Spleen (tissue), 11 donors: ENCODE data around the gene NUDCD2. TPM values are rescaled to one million over a fixed set of nuclear protein-coding genes. Genes with fewer than 3 reads are reported as not detected.

ENCODE experiments used
- DNase-seq: peaks from one replicate; pipeline ENCODE4 v3.0.0-alpha.2; 2020
- H3K27ac ChIP-seq, 8 donors: fragments of 200-600 bp; sonication (generic) in 7 of 8; 1 replicate in 4 of 8; 2 replicates in 4 of 8; pipeline versions ENCODE4 v1.5.0 to v1.8.0; 2016 to 2021; ENCODE audit warnings: inconsistent platforms in 4 of 8, mild to moderate bottlenecking in 4 of 8, moderate library complexity in 1 of 8
- H3K27me3 ChIP-seq, 7 donors: fragments of 200-600 bp; sonication (generic) in 6 of 7; replicated peaks in 1 of 7; 1 replicate in 4 of 7; 2 replicates in 3 of 7; pipeline versions ENCODE4 v1.5.0 to v1.8.0; 2016 to 2021; ENCODE audit warnings: inconsistent platforms in 3 of 7, mild to moderate bottlenecking in 1 of 7
- H3K36me3 ChIP-seq, 6 donors: fragments of 200-600 bp; sonication (generic) in 5 of 6; 1 replicate in 4 of 6; 2 replicates in 2 of 6; pipeline versions ENCODE4 v1.5.0 to v1.8.0; 2016 to 2021; ENCODE audit warnings: inconsistent platforms in 2 of 6
- H3K4me1 ChIP-seq, 6 donors: fragments of 200-600 bp; sonication (generic) in 5 of 6; 1 replicate in 3 of 6; 2 replicates in 3 of 6; pipeline versions ENCODE4 v1.5.0 to v1.8.0; 2016 to 2021; ENCODE audit warnings: inconsistent platforms in 3 of 6
- H3K4me3 ChIP-seq, 8 donors: fragments of 200-600 bp; sonication (generic) in 7 of 8; 1 replicate in 4 of 8; 2 replicates in 4 of 8; pipeline versions ENCODE4 v1.5.0 to v1.8.0; 2016 to 2021; ENCODE audit warnings: inconsistent platforms in 4 of 8, mild to moderate bottlenecking in 4 of 8, moderate library complexity in 2 of 8
- H3K9me3 ChIP-seq, 8 donors: fragments of 200-600 bp; sonication (generic) in 7 of 8; 1 replicate in 4 of 8; 2 replicates in 4 of 8; pipeline versions ENCODE4 v1.5.0 to v1.8.0; 2016 to 2021; ENCODE audit warnings: inconsistent platforms in 4 of 8
- CTCF ChIP-seq, 11 experiments: fragments of 200-600 bp in 7 of 11; fragments of 450-650 bp in 4 of 11; sonication (generic) in 4 of 11; IDR thresholded peaks in 8 of 11; conservative IDR thresholded peaks in 3 of 11; 1 replicate in 7 of 11; 2 replicates in 4 of 11; pipeline versions ENCODE4 v1.4.0 to v1.8.0; 2016 to 2021; ENCODE audit warnings: antibody characterized with exemption in 11 of 11, inconsistent platforms in 4 of 11, mild to moderate bottlenecking in 1 of 11
- POLR2A ChIP-seq, 3 donors: fragments of 450-650 bp; IDR thresholded peaks; one replicate each; pipeline ENCODE4 v1.5.1; 2017; ENCODE audit warnings: antibody characterized with exemption in 3 of 3, mild to moderate bottlenecking in 1 of 3
- POLR2AphosphoS5 ChIP-seq, 3 donors: sonication (generic); formaldehyde crosslinking; IDR thresholded peaks; one replicate each; pipeline ENCODE4 v1.5.1; 2017; ENCODE audit warnings: antibody characterized with exemption in 3 of 3
- WGBS, 5 donors: extraction: QIAGEN DNeasy Blood & Tissue Kit in 3 of 5; methylation state at CpG; one replicate each; pipeline versions ENCODE4 v1.1.5 to v1.1.7; 2013 to 2018; 5-methylcytosine and 5-hydroxymethylcytosine counted together
- intact Hi-C: fragments of 100-400 bp; cut with DNase I; formaldehyde crosslinking; loops from one replicate; pipeline ENCODE4 v1.15.0; 2023; ENCODE audit warnings: low total_unique reads
- polyA plus RNA-seq, 3 donors: library from polyadenylated mRNA; stranded (reverse); fragments of 200-250 nt; gene quantifications; one replicate each; pipeline ENCODE4 v1.2.1, GENCODE V29; 2013
- total RNA-seq, 7 donors: library from RNA; depleted of rRNA in 3 of 7; stranded (reverse); fragments of >200 nt in 3 of 7; fragmentation: NEBNext Ultra II Directional in 4 of 7; extraction: Animal tissue kit (Norgen Biotek cat#: 25700) in 4 of 7; gene quantifications; one replicate each; pipeline versions ENCODE4 v1.1.0 to v1.2.1, GENCODE V29; 2016 to 2021
- donor health status: healthy with polysubstance abuse.
- donor health status: DM: no; HTN: no; CAD: no; lungs with moderate emphysema.
- donor health status: DM: no; HTN: no; CAD: no.
- donor health status: Bipolar disorder and iron deficiency.
- donor health status: healthy.
- donor health status: DM: no; HTN: no; CAD: no.
- donor health status: DM: yes; HTN: yes; CAD: no.

NUDCD2 gene
- total and polyA plus RNA-seq, 10 donors: 5.8 to 25.9 (median 11.1) TPM

GRCh38 chr5:163489055-163489744 is 29.3 kb upstream of the NUDCD2 start:
- Histone ChIP-seq H3K27ac (no peak overlapping the region), H3K4me3 (no peak overlapping the region), H3K4me1 (no peaks in the 10 kb centered on the region), H3K9me3 (no peaks in the 10 kb centered on the region), H3K36me3 (peaks cover 0 to 26% (median 0%) of the 10 kb centered on the region in 6 donors), H3K27me3 (no peaks in the 10 kb centered on the region)
- DNase-seq: no peak
- 83 to 92% (median 91%) methylated on average over 5 to 6 of the region's 6 CpGs for WGBS, 5 donors
- intact Hi-C loops: no loop called here
- TF ChIP-seq POLR2AphosphoS5 (IDR thresholded peaks at IDR 0.05) (no peak), CTCF (IDR thresholded peaks at IDR 0.05 in 8 of 11, conservative IDR thresholded peaks at IDR 0.05 in 3 of 11) (peak in 2 of 11 experiments; percentile 16 to 19)

- 95 to 100% (median 100%) methylated on average over 1 of the region's 1 CpG for WGBS, 5 donors
- Histone ChIP-seq H3K27ac (no peak overlapping the region), H3K4me1 (no peaks in the 10 kb centered on the region), H3K9me3 (no peaks in the 10 kb centered on the region), H3K27me3 (no peaks in the 10 kb centered on the region), H3K36me3 (peaks cover 0 to 52% (median 0%) of the 10 kb centered on the region in 6 donors), H3K4me3 (no peak overlapping the region)
- TF ChIP-seq POLR2A (IDR thresholded peaks at IDR 0.05) (no peak), POLR2AphosphoS5 (IDR thresholded peaks at IDR 0.05) (no peak), CTCF (IDR thresholded peaks at IDR 0.05 in 8 of 11, conservative IDR thresholded peaks at IDR 0.05 in 3 of 11) (no peak)
- intact Hi-C loops: no loop called here
- DNase-seq: no peak
Measured at GRCh38 chr5:163478982-163479271, 19.0 kb upstream of the NUDCD2 start.

DNA sequence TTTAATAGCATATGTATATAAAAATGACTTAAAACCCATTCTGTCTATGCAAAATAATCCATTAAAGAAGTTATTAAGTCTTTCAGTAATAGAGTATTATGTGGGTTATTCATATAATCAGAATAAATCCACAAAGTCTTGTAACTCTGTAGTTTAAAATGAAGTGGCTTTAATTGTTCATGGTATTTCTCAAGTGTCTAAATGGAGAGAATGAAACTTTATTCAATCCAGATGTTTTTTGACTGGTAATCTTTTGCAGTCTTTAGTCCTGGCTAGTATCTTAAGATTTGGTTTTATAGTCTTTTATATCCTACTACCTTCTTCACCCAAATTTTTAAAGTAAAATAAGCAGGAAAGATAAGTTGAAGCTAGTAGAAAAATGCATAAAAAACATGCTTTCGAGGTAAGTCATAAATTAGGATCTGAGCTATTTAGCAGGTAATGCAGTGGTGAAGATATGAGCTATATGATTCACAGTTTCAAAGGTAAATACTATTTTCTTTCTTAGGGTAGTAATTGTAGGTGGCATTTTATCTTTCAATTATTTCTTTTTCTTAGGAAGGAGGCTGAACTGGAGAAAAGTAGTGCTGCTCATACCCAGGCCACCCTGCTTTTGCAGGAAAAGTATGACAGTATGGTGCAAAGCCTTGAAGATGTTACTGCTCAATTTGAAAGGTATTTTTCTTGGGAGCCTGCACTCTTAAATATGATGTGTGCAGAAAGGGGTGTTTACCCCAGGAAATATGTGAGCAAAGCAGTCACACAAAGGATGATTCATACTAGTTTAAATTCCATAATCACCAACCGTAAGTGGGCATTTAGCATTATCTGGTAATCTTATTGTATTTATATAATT is 18.5 kb upstream of the NUDCD2 start:
- DNase-seq: no peak
- H3K4me1 ChIP-seq: no peaks in the 10 kb centered on the region
- H3K27ac ChIP-seq: no peak overlapping the region
- intact Hi-C loops: no loop called here
- WGBS, 5 donors: 94 to 100% (median 98%) methylated on average over 2 of the region's 2 CpGs
- H3K9me3 ChIP-seq: no peaks in the 10 kb centered on the region
- no peak for TF ChIP-seq CTCF (IDR thresholded peaks at IDR 0.05 in 8 of 11, conservative IDR thresholded peaks at IDR 0.05 in 3 of 11)
- no peak for TF ChIP-seq POLR2A (IDR thresholded peaks at IDR 0.05)
- no peak for TF ChIP-seq POLR2AphosphoS5 (IDR thresholded peaks at IDR 0.05)
- H3K36me3 ChIP-seq: peaks cover 0 to 52% (median 0%) of the 10 kb centered on the region in 6 donors
- no peak overlapping the region for H3K4me3 ChIP-seq
- no peaks in the 10 kb centered on the region for H3K27me3 ChIP-seq

GRCh38 chr5:163475411-163475810 is 15.5 kb upstream of the NUDCD2 start:
- no peaks in the 10 kb centered on the region for H3K27me3 ChIP-seq
- no peak overlapping the region for H3K27ac ChIP-seq
- H3K4me1 ChIP-seq: no peaks in the 10 kb centered on the region
- no peak overlapping the region for H3K4me3 ChIP-seq
- intact Hi-C loops: no loop called here
- WGBS, 5 donors: 79 to 97% (median 86%) methylated on average over 2 of the region's 2 CpGs
- H3K9me3 ChIP-seq: no peaks in the 10 kb centered on the region
- no peak for TF ChIP-seq CTCF (IDR thresholded peaks at IDR 0.05 in 8 of 11, conservative IDR thresholded peaks at IDR 0.05 in 3 of 11)
- TF ChIP-seq POLR2A (IDR thresholded peaks at IDR 0.05): no peak
- no peak for TF ChIP-seq POLR2AphosphoS5 (IDR thresholded peaks at IDR 0.05)
- H3K36me3 ChIP-seq: peaks cover 0 to 43% (median 0%) of the 10 kb centered on the region in 6 donors
- no peak for DNase-seq
